GM21367 (cell line): ENCODE data around the gene VSTM4.

Source experiments
- ATAC-seq: cut with Tn5 transposase; IDR thresholded peaks from one replicate; pipeline ENCODE4 v1.9.1; 2021; ENCODE audit not compliant: unreplicated experiment

VSTM4 gene

DNA sequence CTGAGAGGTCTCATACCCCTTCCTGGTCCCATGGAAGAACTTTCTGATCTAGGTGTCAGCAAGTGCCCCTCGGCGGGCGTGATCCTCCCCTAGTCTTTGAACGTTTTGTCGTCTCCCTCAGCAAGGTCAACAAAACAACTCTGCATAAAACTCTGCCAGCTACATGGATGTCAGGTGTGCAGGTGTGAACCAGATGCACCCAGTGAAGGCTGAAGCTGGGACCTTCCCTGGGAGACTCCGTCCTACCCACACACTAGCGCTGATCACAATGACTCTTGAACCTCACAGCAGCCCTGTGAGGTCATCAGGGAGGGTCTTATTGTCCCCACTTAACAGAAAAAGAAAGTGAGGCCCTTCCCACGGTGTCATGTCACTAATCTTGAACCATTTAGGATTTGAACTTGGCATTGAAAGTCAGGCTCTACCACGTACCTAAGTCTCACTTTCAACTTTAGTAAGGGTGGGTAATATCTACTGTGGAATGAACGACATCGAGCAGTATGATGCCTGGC is 68.1 kb downstream of the VSTM4 start:
- ATAC-seq, result no peak

DNA sequence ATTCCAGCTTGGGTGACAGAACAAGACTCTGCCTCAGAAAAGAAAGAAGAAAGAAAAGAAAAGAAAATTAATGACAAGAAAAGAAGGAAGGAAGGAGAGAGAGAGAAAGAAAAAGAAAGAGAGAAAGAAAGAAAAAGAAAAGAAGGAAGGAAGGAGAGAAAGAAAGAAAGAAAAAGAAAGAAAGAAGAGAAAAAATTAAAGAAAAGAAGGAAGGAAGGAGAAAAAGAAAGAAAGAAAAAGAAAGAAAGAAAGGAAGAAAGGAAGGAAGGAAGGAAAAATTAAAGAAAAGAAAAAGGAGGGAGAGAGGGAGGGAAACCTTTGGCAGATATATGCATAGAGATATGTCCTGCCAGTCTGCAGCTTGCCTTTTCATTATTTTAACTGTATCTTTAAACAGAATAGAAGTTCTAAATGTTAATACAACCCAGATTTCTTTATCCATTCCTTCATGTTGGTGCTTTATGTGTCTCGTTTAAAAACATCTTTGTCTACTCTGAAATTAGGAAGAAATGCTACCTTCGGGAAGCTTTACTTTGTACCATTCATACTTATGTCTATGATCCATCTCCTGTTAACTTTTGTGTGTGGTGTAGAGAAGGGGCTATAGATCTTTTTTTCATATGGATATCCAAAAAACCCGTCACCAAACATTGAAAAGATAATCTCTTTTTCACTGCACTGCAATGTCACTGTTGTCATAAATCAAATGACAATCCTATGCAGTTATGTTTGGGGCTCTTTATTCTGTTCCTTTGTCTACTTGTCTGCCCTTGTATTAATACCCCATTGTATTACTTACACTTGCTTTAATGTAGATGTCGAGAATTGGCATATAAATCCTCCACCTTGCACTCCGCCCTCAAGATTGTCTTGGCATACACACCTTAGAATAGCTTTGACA is 70.8 kb downstream of the VSTM4 start:
- no peak for ATAC-seq

DNA sequence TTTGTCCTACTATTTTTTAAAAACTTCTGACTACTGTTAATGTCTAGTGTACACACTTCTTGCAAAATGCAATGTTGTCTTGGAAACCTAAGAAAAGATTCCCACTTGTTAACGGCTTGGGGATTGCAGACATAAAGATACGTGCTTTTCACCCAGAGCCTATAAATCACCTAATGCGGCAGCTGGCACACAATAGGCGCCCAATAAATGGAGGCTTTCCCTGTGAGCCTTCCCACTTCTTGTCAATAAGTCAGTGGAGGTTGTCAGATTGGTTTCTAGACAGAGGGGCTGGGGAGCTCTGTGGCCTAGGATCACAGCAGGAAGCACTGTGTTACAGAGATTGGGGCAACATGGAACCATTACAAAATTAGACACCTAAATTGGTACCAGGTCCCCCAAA is 74.7 kb downstream of the VSTM4 start:
- no peak for ATAC-seq

DNA sequence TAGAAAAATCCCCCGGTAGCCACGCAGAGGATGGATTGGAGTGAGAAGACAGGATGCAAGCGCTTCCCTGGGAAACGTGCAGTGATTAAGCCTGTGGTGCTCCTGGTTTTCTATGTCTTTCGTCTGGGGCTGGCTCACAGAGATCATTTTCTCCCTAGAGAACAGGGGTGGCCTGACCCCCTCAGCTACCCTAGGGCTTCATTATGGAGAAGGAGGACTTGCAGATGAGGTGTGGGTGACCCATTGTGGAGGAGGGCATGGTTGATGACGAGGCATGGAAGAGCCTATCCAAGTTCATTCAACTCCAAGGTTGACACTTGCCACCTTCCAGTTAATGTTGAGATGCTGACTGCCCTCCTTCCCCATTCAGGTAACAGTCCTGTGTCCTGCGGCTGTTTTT is 75.9 kb downstream of the VSTM4 start:
- no peak for ATAC-seq

DNA sequence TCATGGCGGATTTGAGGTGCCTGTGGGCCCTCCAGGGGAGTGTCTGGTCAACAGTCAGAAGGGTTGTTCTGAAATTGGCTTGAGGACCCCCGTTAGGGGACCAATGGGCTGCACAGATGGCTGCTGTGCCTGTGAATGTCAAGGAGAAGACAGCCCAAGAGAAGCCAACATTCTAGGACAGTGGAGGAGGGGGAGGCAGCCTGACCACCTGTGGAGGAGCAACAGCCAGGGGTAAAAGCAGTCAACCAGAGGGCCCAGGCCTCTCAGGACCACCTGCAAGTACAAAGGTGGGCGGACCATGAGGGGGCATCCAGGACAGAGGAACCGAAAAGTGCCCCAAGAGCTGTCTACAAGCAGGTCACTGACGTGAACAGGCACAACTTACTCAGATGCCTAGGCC is 76.6 kb downstream of the VSTM4 start:
- ATAC-seq, result no peak

DNA sequence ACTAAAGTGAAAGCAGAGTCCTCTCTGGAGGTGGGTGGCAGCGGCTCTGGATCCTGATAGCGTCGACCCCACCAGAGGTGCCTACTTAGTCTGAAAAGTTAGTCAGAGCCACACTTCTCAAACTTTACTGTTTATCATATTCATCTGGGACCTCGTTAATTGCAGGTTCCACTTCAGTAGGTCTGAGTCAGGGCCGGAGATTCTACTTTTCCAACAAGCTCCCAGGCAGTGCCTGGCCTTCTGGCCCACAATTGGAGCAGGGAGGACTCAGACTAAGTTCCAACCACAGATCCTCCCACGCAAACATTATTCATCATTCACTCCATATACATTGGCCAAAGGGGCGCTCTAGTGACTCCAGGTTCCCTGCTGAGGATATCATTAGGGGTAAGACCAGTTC is 78.1 kb downstream of the VSTM4 start:
- ATAC-seq, result no peak

DNA sequence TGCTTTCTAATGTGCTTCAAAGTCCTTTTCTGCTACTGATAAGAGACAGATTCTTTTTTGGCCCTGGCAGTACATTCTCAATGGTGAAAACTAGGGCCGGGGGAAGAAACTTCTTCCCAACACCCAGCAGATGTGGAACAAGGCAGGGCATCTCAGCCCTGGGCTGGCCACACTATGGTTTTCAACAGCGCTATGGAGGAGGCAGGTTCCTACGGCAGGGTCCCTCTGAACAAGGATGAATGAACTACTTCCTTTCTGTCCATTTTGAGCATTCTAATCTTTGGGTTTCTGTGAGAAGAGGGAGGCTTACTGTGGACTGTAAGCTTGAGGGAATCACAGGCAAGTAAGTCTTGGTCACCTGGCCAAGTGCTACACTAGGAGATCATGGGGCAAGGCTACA is 78.7 kb downstream of the VSTM4 start:
- no peak for ATAC-seq

DNA sequence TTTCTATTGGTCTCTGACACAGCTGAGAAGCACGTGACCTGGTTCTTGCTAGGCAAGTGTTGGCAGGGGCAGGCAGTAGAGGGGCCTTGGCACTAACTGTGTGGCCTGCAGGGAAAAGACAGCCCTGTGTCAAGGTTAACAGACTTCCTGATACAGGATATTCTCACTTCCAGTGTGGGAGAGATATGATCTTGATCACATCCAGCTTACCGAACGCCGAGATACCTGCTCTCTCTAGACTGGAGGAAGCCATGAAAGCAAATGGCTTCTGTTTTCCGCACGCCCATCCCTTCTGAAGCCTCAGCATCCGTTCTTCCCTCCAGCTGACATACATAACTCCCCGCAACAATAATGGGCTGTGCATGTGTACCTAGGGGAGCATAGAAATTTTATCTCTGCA is 79.4 kb downstream of the VSTM4 start:
- no peak for ATAC-seq

DNA sequence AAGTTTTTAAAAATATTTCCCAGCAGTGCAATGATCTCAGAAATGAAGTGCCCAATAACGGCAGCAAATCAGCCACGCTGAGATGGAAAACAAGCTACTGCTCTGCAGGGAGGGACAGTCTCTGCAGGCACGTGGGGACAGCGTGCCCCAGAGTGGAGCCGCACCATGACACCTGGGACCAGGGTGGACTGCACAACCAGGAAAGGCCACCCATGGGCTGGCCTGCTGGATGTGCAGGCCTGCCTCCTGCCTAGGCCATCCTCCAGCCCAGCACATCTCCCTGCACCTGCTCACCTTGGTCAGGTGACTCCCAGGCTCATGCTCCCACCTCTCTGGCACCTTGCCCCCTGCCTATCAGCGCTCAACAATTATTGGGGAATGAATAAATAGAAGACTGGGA is 80.4 kb downstream of the VSTM4 start:
- no peak for ATAC-seq

DNA sequence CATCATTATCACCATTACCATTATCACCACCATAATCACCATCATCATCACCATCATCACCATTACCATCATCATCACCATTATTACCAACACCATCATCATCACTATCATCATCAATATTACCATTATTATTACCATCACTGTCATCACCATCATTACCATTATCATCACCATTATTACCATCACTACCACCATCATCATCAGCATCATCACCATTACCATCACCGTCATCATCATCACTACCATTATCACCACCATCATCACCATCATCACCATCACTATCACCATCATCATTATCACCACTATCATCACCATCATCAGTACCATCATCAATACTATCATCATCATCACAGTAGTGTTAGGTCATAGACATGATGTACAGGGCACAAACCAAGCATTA is 81.4 kb downstream of the VSTM4 start:
- no peak for ATAC-seq

DNA sequence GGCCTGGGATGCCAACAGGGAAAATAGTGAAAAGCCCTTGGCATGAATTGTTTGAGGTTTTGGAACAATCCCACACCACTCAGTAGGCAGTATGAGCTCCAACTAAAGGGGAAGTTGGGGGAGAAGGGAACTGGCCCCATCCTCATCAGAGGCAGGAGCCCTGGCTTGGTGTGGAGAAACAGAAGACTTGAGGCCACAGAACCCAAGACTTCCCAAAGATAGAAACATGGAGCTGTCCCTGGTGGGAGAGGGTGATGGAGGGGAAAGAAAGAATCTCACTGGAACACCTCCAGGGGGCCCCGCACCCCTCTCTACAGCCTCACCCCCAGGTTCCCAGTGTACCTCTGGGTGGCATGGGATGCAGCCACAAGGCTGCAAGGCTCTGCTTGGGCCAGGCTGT is 85.7 kb downstream of the VSTM4 start:
- no peak for ATAC-seq

DNA sequence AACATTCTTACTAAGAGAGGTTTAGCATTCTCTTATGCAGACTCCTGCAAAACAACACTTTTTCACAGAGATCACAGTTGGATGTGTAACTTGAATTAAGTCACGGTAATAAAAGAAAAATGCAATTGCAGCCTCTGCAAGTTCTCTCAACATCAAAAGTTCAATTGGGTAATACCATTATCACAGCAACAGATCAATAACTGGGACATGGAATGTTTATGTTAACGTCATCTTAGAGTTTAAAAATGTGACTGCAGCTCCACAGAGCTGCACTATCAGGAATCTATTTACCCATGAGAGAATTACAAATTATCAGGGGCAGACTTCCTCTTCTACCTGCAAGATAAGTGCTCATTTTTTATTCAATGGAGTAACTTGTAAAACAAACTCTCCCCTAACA is 86.7 kb downstream of the VSTM4 start:
- no peak for ATAC-seq

DNA sequence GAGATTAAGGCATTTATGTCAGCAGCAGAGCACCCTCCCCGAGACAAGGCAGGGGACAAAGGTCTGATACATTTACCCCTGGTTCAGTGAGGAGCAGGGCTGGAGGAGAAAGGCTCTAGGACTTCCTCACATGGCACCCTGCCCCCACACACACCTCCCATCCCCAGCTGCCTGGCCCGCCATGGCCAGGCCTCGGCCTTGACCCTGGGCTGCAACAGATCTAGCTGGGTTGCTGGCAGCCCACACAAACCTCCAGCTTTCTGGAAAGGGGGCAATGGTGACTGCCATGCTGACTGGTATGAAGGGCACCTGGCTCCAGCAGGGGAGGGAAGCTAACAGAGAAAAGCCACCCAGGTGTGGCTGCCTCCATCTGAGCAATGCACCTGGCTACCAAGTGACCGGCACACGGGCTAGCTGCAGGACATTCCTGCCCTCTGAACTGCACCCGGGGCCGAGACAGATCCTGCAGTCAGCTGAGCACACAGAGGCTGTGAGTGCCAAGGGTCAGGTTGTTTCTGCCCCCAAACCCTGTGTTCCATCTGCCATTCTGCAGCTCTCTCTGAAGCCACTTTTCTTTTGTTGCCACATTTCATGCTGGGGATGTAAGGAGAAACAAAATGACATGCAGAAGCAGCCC is 89.9 kb downstream of the VSTM4 start:
- ATAC-seq, result no peak

DNA sequence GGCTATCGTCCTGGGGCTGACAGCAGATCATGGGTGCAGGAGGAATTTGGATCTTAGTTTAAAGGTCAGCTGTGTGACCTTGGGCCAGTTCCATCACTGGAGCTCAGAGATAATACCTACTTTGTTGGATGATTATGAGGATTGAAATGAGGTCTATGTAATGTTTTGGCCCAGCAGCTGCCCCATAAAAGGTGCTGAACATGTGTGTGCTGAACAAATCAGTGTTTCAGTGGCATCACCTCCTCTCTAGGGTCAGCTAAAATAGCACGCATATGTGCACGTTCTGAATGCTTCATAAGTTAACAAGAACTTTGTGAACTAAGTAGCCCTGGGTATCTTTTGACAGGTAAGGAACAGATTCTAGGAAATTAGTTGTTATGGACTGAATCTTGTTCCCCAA is 90.8 kb downstream of the VSTM4 start:
- no peak for ATAC-seq

DNA sequence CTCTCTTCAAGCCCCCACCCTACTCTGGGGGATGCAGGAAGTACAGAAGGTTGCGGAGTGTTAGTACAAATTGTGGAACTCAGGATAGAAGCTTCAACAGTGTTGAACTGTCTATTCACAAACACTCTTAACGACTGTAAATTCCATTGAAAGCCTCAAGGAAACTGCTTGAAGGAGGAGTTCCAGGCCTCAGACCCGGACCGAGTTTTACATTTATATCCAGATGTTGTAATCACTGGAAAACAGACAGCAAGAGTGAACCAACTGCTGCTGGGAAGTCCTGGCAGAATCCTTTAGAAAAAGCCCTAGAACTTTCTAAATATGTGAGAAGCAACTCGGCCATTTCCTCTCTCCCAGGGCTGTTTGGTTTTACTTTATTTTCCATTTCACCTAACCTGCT is 91.6 kb downstream of the VSTM4 start:
- ATAC-seq, result no peak

DNA sequence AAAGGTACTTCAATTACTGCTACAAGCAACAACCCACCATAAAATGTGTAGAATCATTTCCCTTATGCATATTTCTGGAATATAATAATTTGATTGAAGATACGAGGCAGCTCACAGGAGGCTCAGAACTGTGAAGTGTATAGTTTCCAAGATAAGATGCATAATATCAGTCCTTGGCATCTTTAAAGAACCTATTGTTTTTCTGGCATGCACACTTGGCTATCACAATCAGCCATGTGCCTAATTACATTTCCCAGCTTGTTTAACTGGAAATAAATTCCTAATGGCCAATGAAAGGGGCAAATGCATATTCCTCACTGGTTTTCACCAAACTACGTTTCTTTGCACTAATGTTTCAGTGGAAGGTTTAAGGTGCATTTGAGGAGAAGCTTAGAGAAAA is 92.3 kb downstream of the VSTM4 start:
- no peak for ATAC-seq

DNA sequence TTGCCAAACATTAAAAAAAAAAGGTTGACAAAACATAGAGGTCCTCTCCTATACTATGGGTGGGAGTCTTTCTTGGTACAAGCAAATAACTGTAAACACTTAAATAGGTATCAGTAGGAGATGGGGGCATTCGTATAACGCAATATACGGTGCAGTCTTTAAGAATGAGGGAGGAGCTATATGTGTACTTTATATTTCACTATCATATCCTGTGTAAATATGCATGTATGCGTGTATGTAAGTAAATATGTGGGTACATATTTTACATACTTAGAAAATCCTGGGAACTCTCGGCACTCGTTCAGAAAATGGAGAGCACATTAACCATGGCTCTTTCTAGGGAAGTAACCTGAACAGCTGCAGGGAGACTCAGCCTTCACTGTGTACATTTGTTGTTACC is 93.6 kb downstream of the VSTM4 start:
- no peak for ATAC-seq

DNA sequence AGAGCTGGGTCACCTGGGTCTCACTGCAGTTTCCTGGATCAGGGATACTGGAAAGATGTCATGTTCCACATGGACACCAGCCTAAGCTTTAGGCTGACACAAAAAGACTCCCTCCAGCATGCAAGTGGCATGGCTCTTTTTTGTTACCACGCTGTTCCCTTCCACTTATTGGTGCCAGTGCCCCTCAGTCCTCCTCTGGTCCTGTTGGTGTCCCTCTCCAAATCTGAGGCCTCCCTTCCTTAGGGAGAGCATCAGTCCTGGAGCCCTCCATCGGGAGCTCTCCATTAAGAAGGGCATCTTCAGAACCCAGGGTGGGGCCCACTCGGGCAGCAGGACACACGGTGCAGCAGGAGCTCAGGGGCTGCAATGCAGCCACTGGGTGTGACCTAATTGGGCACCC is 99.6 kb downstream of the VSTM4 start:
- ATAC-seq, result no peak

DNA sequence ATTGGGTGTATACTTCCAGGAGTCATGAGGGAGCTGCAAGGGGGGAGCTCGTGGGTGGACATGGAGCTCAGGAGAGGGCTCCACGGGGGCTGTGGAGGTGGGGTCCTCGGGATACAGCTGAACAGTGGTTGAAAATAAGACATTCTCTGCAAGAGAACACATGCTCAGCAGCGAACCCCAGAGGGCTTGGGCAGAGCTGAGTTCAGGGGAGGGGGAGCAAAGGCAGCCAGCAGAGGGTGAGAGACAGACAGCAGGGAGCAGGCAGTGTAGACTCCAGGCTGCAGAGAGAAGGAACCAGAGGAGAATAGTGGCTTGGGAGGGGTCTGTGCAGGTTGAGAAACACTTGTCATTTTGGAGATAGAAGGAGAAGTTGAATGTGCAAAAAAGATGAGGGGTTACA is 102.7 kb downstream of the VSTM4 start:
- no peak for ATAC-seq

DNA sequence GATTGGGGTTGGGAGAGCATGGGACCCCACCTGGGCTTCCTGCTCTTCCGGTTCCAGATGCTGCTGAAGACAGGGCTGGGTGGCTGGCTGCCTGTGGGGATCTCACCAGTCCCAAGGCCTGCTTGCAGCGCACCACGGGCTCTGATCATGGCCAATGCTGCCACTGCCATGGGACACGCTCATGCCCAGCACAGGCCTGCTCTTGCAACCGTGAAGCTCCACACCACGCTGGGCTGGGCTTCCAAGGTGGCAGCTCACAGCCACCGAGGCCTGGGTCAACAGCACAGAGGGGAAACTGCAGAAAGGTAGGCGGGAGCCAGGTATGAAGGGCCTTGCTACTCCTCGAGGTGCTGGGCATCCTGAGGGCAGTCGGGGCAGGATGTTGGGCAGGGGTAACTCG is 103.6 kb downstream of the VSTM4 start:
- no peak for ATAC-seq

DNA sequence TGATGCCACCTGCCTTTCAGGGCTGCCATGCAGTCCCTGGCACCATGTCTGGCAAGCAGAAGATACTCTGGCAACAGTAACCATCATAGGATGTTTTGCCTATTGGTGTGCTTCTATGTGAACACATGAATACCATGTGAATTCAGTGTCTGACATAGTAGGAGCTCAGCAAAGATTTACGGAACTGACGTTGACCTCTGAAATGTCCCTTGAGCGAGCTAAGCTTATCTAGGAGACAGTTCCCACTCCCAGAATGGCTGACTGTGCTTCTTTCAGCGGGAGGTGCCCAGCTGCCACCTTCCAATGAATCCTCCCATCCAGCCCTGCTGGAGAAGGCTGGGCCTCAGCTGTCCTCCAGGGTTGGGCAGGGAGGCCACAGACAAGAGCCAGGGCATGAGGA is 104.5 kb downstream of the VSTM4 start:
- ATAC-seq, result no peak

DNA sequence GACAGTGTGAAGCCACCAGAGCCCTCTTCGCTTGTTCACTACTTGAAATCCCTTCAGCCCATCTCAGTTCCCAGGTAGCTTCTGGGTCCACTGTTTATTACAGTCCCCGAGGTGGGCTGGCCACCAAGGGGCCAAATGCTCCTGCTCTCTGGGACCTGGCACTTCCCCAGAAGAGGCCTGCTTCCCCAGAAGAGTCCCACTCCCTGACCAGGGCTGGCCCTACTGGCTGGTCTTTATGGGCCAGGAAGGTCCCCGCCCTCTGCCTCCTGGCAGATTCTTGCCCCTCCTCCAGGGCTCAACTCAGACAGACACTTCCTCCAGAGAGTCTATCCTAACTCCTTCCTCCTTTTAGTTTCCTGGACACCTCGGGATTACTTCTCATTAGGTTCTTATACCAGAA is 105.0 kb downstream of the VSTM4 start:
- ATAC-seq, result no peak
